ENCODE results near the gene PUSL1.

The PUSL1 gene

DNA sequence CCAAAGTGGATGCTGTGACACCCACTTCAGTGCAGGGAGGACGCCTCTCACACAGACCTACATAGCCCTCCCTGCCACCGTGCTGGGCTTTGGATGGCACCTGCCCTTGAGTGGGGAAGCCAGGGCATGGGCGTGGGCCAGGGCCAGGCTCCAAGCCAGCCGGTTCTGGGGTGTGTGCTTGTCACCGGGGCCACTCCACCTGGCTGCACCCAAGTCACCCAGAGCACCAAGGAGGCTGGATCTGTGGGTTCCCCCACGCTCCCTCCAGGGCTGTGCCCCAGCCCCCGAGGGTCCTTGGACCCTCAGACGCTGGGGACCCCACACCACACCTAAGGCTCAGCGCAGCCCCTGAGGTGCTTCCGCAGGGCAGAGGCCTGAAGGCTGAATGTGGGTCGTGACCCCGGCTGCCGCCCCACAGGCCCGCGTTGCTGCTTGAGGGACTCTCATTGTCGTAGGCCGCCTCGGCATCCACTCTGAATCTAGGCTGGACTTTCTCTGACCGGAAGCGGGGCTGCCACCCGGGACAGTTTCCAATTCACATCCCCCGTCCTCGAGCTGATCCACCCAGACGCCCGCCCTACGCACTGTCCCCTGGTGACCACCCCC is 48.5 kb downstream of the PUSL1 start:
- TF ChIP-seq, protein P1, sequence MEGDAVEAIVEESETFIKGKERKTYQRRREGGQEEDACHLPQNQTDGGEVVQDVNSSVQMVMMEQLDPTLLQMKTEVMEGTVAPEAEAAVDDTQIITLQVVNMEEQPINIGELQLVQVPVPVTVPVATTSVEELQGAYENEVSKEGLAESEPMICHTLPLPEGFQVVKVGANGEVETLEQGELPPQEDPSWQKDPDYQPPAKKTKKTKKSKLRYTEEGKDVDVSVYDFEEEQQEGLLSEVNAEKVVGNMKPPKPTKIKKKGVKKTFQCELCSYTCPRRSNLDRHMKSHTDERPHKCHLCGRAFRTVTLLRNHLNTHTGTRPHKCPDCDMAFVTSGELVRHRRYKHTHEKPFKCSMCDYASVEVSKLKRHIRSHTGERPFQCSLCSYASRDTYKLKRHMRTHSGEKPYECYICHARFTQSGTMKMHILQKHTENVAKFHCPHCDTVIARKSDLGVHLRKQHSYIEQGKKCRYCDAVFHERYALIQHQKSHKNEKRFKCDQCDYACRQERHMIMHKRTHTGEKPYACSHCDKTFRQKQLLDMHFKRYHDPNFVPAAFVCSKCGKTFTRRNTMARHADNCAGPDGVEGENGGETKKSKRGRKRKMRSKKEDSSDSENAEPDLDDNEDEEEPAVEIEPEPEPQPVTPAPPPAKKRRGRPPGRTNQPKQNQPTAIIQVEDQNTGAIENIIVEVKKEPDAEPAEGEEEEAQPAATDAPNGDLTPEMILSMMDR (IDR thresholded peaks at IDR 0.05), result no peak
- Histone ChIP-seq H3K9me3 (ENCODE audit: control insufficient read depth, low read length) (no peaks in the 10 kb centered on the region), H3K4me2 (ENCODE audit: low read length) (no peak overlapping the region), H3K9ac (no peak overlapping the region), H3K36me3 (ENCODE audit: control insufficient read depth, insufficient read depth, low read length) (no peaks in the 10 kb centered on the region), H3K4me3 (ENCODE audit: low read depth, low read length) (no peak overlapping the region), H3K27ac (no peak overlapping the region), H3K79me2 (no peaks in the 10 kb centered on the region), H2AFZ (no peak overlapping the region), H3K4me1 (no peaks in the 10 kb centered on the region), H3K27me3 (ENCODE audit: control insufficient read depth, insufficient read depth, low read length) (no peaks in the 10 kb centered on the region)

DNA sequence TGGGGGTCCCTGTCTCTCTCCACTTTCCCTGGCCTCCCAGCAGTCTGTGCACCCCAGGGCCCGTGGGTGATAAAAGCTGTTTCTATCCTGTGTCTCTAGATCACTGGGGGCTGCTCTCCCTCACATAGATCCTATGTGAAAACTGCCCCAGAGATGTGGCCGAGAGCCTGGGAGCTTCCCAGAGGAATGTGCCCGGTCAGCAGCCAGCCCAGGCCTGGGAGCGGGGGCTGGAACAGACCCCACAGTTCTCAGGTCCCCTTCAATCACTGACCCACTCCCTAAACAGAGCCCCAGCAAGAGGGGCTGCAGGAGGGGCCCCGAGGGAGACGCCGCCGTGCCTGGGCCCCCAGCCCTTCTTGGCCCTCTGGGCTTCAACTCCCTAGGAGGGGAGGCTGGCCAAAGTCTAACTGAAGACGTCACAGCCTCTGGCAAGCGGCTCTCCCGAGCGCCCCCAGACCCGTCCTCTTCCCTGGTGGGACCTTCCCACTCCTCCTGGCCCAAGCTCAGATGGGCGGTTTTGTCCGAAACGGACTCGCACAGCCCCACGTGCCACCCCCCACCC is 49.6 kb downstream of the PUSL1 start:
- no peaks in the 10 kb centered on the region for H3K27me3 ChIP-seq (ENCODE audit: control insufficient read depth, insufficient read depth, low read length)
- H3K36me3 ChIP-seq (ENCODE audit: control insufficient read depth, insufficient read depth, low read length), result no peaks in the 10 kb centered on the region
- TF ChIP-seq, protein P1 (IDR thresholded peaks at IDR 0.05), result no peak
- no peak overlapping the region for H3K27ac ChIP-seq
- H3K4me3 ChIP-seq (ENCODE audit: low read depth, low read length), result no peak overlapping the region
- no peak overlapping the region for H2AFZ ChIP-seq
- H3K4me1 ChIP-seq, result no peaks in the 10 kb centered on the region
- H3K4me2 ChIP-seq (ENCODE audit: low read length), result no peak overlapping the region
- no peaks in the 10 kb centered on the region for H3K79me2 ChIP-seq
- H3K9me3 ChIP-seq (ENCODE audit: control insufficient read depth, low read length), result no peaks in the 10 kb centered on the region
- no peak overlapping the region for H3K9ac ChIP-seq

DNA sequence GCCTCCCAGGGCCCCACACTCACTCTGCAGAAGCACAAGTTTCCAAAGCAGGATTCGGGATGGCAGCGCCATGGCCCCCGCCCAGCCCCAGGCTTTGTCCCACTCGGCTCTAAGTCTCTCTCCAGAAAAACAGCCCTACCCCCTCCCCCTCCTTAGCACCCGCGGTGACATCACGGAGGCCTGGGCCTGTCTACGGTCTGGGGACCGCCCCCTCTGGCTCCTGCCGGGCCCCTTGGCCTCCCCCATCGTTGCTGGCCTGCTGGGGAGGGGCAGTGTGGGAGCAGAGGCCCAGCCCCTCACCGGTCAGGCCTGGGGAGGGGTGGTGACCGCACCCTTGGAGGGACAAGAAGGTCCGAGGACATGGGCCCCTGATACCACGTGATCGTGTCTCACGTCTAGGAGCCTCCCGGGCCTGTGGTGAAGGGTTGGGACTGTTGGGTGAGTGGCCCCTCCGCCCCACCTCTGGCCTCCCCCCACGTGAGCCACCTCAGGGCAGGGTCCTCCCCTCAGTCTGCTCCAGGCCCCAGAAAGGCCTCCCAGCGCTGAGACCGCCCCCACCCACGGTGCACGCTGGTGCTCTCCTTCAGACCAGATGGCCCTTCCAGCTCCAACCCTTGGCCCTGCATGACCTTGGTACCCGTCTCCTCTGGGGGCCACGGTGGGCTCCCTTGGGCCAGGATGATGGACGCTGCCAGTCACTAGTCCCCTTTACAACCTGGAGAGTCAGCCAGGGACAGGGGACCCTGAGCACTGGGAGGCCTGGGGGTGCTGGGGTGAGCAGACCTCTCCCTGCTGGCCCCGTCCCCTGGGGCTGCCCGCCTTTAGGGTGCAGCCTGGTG is 50.3 kb downstream of the PUSL1 start, which contains the start of gene MXRA8:
TSS of gene MXRA8 (minus strand) at position 123 of the 839 bp plus-strand sequence. CDS start at position 72, 51 bp downstream.
- Histone ChIP-seq H3K4me1 (no peaks in the 10 kb centered on the region), H2AFZ (no peak within 1 kb of the TSS), H3K9ac (no peak within 1 kb of the TSS), H3K9me3 (ENCODE audit: control insufficient read depth, low read length) (no peaks in the 10 kb centered on the region), H3K27ac (no peak within 1 kb of the TSS), H3K27me3 (ENCODE audit: control insufficient read depth, insufficient read depth, low read length) (no peaks in the 10 kb centered on the region), H3K36me3 (ENCODE audit: control insufficient read depth, insufficient read depth, low read length) (no peaks in the 10 kb centered on the region), H3K79me2 (no peaks in the 10 kb centered on the region), H3K4me3 (ENCODE audit: low read depth, low read length) (no peak within 1 kb of the TSS), H3K4me2 (ENCODE audit: low read length) (no peak within 1 kb of the TSS)
- TF ChIP-seq, protein P1 (IDR thresholded peaks at IDR 0.05), result no peak

DNA sequence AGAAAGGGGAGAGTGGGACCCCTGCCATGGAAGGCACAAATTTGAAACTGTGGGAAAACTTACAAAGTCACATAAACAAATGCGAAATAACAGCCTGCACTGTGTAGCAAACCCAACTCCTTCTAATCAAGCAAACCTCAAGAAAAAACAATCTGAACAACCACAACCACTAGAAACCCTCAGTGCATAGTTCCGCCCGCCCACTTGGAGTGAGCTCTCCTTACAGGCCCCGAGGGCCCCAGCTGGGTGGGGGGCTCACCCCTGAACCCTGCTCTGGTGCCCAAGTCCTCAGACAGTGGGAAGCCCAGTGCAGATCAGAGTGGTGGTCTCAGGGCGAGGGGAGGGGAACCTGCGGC is 50.9 kb downstream of the PUSL1 start:
- no peaks in the 10 kb centered on the region for H3K9me3 ChIP-seq (ENCODE audit: control insufficient read depth, low read length)
- no peaks in the 10 kb centered on the region for H3K27me3 ChIP-seq (ENCODE audit: control insufficient read depth, insufficient read depth, low read length)
- H3K4me2 ChIP-seq (ENCODE audit: low read length), result no peak overlapping the region
- H2AFZ ChIP-seq, result no peak overlapping the region
- no peaks in the 10 kb centered on the region for H3K79me2 ChIP-seq
- no peaks in the 10 kb centered on the region for H3K4me1 ChIP-seq
- TF ChIP-seq, protein P1 (IDR thresholded peaks at IDR 0.05), result no peak
- no peak overlapping the region for H3K4me3 ChIP-seq (ENCODE audit: low read depth, low read length)
- no peak overlapping the region for H3K9ac ChIP-seq
- H3K36me3 ChIP-seq (ENCODE audit: control insufficient read depth, insufficient read depth, low read length), result no peaks in the 10 kb centered on the region
- H3K27ac ChIP-seq, result no peak overlapping the region

Data from parathyroid adenoma (tissue), 2 donors.